HFFc6 (cell line): ENCODE data around the gene MPZL3. TPM values are rescaled to one million over a fixed set of nuclear protein-coding genes. Genes with fewer than 3 reads are reported as not detected.

Source experiments
- DNase-seq: peaks from one replicate; pipeline ENCODE4 v3.0.0-alpha.2; 2018
- H3K27ac Mint-ChIP-seq: 2 replicates; pipeline ENCODE4 v1.8.0; 2020; ENCODE audit warnings: mild to moderate bottlenecking, mixed read lengths
- H3K27me3 Mint-ChIP-seq: 2 replicates; pipeline ENCODE4 v1.8.0; 2021; ENCODE audit warnings: mild to moderate bottlenecking, moderate library complexity, mixed read lengths; ENCODE audit not compliant: insufficient read depth
- H3K36me3 Mint-ChIP-seq: 2 replicates; pipeline ENCODE4 v1.8.0; 2021; ENCODE audit warnings: low read depth, mixed read lengths
- H3K4me1 Mint-ChIP-seq: 2 replicates; pipeline ENCODE4 v1.8.0; 2020; ENCODE audit warnings: low read depth, mixed read lengths
- H3K4me3 Mint-ChIP-seq: 2 replicates; pipeline ENCODE4 v1.8.0; 2020; ENCODE audit warnings: mild to moderate bottlenecking, moderate library complexity, mixed read lengths
- H3K9me3 Mint-ChIP-seq: 2 replicates; pipeline ENCODE4 v1.8.0; 2020; ENCODE audit warnings: mild to moderate bottlenecking, mixed read lengths
- CTCF ChIP-seq: fragments of 200-600 bp; sonication (generic); IDR thresholded peaks from 2 replicates; pipeline ENCODE4 v1.5.0; 2021; ENCODE audit warnings: antibody characterized with exemption, mild to moderate bottlenecking
- total RNA-seq, 6 experiments: library from RNA; stranded (reverse); fragmentation: NEBNext Ultra II Directional; extraction: Animal tissue kit (Norgen Biotek cat#: 25700); gene quantifications; 2 replicates in 1 of 6; 3 replicates in 5 of 6; pipeline ENCODE4 v1.2.3, GENCODE V29; 2021

MPZL3 gene
- total RNA-seq, 6 experiments from 2014 or later = 0.21 to 0.33 TPM; not detected in 4

GRCh38 chr11:118283756-118284350 lies 31.7 kb upstream of the MPZL3 start:
- no peaks in the 10 kb centered on the region for H3K4me1 Mint-ChIP-seq
- H3K27me3 Mint-ChIP-seq = peaks cover 14% of the 10 kb centered on the region; the same call in 1 of the 2 replicates
- H3K4me3 Mint-ChIP-seq = no peak overlapping the region
- no peaks in the 10 kb centered on the region for H3K36me3 Mint-ChIP-seq
- DNase-seq = no peak
- H3K27ac Mint-ChIP-seq = no peak overlapping the region
- TF ChIP-seq CTCF = no peak
- H3K9me3 Mint-ChIP-seq = no peaks in the 10 kb centered on the region

- no peak for TF ChIP-seq CTCF
- no peaks in the 10 kb centered on the region for H3K9me3 Mint-ChIP-seq
- H3K4me1 Mint-ChIP-seq = no peaks in the 10 kb centered on the region
- no peak overlapping the region for H3K27ac Mint-ChIP-seq
- no peak overlapping the region for H3K4me3 Mint-ChIP-seq
- DNase-seq = no peak
- H3K27me3 Mint-ChIP-seq = peaks cover 14% of the 10 kb centered on the region; the same call in 1 of the 2 replicates
- no peaks in the 10 kb centered on the region for H3K36me3 Mint-ChIP-seq
Observed at GRCh38 chr11:118283037-118283636, 31.0 kb upstream of the MPZL3 start.

GRCh38 chr11:118282606-118283005 lies 30.4 kb upstream of the MPZL3 start:
- Mint-ChIP-seq H3K4me1 (peaks cover under 1% of the 10 kb centered on the region; the same call in 1 of the 2 replicates), H3K9me3 (no peaks in the 10 kb centered on the region), H3K36me3 (no peaks in the 10 kb centered on the region), H3K27ac (no peak overlapping the region), H3K4me3 (no peak overlapping the region), H3K27me3 (peaks cover 14% of the 10 kb centered on the region; the same call in 1 of the 2 replicates)
- TF ChIP-seq CTCF = no peak
- no peak for DNase-seq

- no peak overlapping the region for H3K27ac Mint-ChIP-seq
- TF ChIP-seq CTCF = no peak
- H3K27me3 Mint-ChIP-seq = peaks cover 14% of the 10 kb centered on the region; the same call in 1 of the 2 replicates
- peaks cover 14% of the 10 kb centered on the region; the same call in 1 of the 2 replicates for H3K4me1 Mint-ChIP-seq
- H3K4me3 Mint-ChIP-seq = no peak overlapping the region
- DNase-seq = no peak
- no peaks in the 10 kb centered on the region for H3K9me3 Mint-ChIP-seq
- H3K36me3 Mint-ChIP-seq = no peaks in the 10 kb centered on the region
Observed at GRCh38 chr11:118281284-118281683, 29.1 kb upstream of the MPZL3 start.

- no peaks in the 10 kb centered on the region for H3K36me3 Mint-ChIP-seq
- peak; percentile 30 for DNase-seq
- H3K27ac Mint-ChIP-seq = no peak overlapping the region
- H3K27me3 Mint-ChIP-seq = peaks cover 4% of the 10 kb centered on the region; the same call in 1 of the 2 replicates
- H3K9me3 Mint-ChIP-seq = no peaks in the 10 kb centered on the region
- peaks cover 32% of the 10 kb centered on the region for H3K4me1 Mint-ChIP-seq
- no peak for TF ChIP-seq CTCF
- no peak overlapping the region for H3K4me3 Mint-ChIP-seq
Observed at GRCh38 chr11:118277312-118277711, 25.1 kb upstream of the MPZL3 start.
